ENCODE data around the gene TRIM63.

TRIM63 gene

DNA sequence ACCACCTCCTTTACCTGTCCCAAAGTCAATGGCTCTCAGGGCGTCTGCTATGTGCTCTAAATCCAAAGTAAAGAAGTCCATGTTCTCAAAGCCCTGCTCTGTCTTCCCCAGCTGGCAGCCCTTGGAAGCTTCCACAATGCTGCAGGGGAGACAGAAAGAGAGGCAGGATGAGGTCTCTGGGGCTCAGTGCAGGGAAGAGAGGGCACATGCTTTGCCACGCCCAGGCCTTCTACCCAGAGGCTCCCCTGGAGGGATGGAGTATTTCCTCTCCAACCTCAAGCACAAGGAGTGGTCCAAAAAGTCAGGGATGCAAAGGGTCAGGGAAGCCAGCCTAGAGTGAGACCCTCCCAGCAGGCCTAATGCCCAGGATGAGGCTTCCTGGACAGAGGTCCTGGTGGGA is 10.2 kb downstream of the TRIM63 start:
- no peak for DNase-seq (ENCODE audit: low read depth, low spot score)

GRCh38 chr1:26055041-26055440 is 12.4 kb downstream of the TRIM63 start:
- DNase-seq (ENCODE audit: low read depth, low spot score): no peak

DNA sequence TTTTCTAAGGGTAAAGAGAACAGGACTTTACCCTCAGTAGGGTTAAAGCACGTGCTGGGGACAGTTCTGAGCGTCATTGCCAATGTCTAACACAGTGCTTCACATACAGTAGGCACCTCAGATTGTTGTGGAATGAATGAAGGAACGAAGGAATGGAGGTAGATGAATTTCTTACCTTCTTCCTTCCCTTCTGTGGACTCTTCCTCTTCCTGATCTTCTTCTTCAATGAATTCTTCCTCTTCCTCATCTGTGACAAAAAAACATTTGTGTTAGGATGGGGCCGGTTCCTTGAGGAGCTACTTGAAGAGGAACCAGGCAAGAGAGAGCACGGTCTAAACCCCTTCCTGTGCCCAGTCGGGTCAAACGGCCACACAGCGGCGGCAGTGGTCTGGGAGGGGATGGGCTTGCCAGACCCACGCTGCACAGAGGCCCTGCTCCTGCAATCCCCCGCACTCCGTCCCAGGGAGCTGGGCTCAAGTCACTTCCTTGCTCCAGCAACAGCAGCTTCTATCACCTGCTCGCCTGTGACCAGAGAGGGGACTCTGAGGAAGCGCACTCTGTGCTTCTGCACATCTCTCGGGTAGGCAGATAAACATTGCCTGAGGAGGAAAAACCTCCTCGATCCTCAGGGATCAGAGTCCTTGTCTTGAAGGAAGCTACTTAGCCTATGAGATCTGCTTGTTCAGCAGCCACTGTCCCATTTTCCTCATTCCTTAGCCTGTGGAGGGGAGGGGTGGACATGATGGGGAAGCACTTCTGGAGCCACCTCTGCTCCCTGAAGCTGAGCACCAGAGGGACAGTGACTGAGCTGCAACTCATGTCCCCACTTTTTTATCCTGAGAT is 13.5 kb downstream of the TRIM63 start:
- no peak for DNase-seq (ENCODE audit: low read depth, low spot score)

DNA sequence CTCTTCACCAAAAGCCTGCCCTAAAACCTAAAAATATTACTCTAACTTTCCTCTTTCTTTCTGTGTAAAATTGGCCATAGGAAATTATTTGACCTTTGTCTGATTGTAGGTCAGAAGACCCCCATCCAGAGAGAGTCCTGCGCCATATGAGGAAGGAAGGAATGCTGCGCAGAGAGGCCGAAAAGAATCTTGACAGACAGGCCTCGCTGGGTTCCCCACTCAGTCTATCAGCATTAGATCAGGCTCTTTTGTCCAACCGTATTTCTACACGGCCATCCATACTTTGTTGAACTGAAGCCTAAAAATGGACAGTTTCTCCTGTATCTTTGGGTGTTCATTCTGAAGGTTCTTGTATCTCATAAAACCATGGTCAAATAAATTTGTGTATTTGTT is 17.2 kb downstream of the TRIM63 start:
- DNase-seq (ENCODE audit: low read depth, low spot score): no peak

- no peak for DNase-seq (ENCODE audit: low read depth, low spot score)
Observed at GRCh38 chr1:26049531-26050247, 17.7 kb downstream of the TRIM63 start.

DNA sequence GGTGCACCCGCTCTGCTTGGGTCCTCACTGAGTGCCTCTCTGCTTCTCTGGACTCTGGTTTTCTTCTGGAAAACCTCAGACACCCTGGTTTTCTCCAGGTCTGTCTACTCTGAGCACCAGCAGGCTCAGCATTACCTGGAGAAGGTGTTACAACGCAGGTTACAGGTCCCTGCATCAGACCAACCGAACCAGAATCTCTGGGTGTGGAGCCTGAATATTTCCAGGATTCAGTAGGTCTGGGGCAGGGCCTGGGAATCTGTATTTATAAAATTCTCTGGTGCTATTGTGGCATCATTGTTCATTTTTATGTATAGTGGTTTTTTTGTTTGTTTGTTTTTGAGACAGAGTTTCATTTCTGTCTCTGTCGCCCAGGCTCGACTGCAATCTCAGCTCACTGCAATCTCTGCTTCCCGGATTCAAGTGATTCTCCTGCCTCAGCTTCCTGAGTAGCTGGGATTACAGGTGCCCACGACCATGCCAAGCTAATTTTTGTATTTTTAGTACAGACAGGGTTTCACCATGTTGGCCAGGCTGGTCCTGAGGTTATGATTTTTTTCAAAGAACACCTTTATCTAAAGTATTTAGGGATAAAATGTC is 20.1 kb downstream of the TRIM63 start:
- no peak for DNase-seq (ENCODE audit: low read depth, low spot score)

DNA sequence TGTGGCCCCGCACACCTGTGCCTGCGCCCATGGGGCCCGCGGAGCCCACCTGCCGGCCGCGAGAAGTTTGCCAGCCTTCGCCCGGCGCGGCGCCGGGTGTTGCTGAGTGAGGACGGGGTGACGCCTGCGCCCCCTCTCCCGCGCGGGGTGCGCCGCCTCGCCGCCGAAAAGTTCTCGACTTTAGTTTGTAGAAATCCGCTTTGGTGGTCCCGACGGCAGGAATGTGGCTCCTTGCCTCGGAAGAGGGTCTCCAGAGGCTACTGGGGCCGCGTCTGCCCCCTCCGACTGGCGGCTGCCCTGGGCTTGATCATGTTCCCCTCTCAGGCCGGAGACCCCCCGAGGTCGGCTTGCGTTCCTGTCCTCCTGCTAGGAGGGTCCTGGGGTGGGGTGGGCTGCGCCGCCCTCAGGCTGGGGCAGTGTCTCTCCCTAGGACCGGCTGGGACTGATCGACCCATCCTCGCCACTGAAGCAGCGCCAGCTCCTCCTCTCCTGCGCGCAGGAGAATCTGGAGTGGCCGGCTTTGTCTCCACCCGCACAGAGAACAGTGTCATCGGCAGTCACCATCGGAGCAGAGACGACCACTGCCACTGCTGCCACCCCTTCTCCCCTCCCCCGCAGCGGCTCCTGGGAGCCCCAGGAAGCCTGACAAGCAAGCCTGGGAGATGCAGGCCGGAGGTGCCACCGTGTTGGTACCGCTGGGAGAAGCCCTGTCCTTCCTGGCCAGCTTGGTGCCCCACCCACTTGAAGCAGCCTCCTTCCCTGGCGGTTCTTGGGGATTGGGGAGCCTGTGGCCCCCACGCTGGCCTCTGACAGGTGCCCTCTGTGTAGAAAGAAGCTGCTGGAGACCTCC is 21.0 kb downstream of the TRIM63 start:
- DNase-seq (ENCODE audit: low read depth, low spot score): no peak

- no peak for DNase-seq (ENCODE audit: low read depth, low spot score)
Observed at GRCh38 chr1:26045722-26046245, 21.6 kb downstream of the TRIM63 start, which contains the start of gene SLC30A2. Gene SLC30A2, minus strand, starts transcription at chr1:26046118. Its CDS starts 222 bp downstream, at chr1:26045896.

DNA sequence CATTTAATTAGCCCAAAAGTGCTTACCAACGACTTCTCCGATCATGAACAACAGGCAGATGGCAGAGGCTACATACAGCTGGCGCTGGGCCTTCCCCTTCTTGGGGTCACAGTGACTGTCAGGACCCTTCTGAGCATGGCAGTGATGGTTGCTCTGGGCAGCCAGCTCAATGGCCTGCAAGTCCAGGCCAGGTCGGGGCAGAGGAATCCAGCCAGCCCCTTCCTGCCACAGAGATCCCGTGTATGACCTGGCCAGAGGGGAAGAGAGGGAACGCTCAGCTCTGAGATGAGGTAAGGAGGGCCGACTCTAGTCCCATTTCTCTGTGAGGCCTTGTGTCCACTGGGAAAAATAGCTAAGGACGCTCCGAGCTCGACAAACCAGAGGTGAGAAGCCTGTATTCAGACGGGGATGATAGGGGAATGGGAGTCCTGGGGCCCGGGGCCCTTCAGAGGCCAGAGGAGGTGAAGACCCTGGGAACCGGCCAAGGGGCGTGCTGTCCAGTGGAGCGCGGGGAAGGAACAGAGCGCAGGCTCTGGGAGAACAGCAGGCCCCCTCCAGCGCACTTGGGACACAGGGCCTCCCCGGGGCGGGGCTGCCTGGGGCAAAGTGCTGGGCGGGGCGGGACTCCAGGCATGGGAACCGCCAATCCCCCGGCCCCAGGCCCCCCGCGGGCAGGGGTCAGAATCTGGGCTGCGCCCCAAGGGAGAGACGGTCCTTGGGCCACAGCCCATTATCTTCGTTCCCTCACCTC is 22.3 kb downstream of the TRIM63 start:
- no peak for DNase-seq (ENCODE audit: low read depth, low spot score)

DNA sequence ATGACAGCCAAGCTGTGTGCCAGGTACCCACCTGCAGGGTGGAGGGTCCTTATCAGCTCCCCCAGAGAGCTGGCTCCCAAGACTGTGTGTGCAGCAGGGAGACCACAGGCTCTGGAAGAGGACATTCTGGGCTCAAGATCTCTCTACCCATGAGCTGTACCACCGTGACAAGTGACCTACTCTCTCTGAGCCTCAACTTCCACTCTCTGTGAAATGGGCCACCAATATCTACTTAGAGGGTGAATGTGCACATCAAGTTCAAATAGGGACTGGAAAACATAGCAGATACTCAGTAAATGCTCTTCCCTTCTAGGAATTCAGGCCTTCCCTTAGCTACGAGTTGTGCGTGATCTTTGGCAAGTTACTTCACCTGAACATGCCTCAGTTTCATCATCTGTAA is 23.0 kb downstream of the TRIM63 start:
- no peak for DNase-seq (ENCODE audit: low read depth, low spot score)

DNA sequence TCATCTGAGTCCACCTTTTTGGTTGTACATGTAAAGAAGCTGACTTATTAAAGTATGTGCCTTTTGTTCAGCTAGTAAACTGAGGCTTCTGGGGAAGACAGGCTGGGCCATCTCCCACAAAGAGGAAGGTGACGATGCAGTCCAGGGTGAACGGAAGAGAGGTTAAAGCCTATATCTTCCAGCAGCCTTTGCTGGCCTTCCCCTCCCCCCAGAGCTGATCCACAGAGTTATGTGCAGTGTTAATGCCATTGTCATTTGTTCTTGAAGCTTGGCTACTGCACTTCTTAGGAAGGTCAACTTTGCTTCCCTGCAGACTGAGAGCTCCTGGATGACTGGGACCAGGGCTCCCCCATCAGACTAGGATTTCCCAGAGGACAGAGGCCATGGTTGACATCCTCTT is 23.7 kb downstream of the TRIM63 start:
- no peak for DNase-seq (ENCODE audit: low read depth, low spot score)

DNA sequence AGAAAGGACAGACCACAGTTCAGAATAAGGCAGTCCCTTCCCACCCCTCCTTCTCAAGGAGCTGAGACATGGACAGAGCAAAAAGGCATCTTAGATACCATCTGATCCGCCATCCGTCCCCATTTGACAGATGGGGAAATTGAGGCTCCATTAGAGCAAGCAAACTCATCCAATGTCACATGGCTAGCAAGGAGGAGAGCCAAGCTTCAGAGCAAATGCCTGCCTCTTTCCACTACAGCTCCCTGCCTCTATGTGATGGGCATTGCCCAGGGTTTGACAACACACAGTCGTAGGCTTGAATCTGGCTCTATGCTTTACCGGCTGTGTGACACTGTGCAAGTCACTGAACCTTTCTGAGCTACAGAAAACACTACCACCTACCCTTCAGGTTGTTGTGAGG is 25.5 kb downstream of the TRIM63 start:
- no peak for DNase-seq (ENCODE audit: low read depth, low spot score)

GRCh38 chr1:26041401-26041800 is 26.0 kb downstream of the TRIM63 start:
- no peak for DNase-seq (ENCODE audit: low read depth, low spot score)

- DNase-seq (ENCODE audit: low read depth, low spot score): no peak
Observed at GRCh38 chr1:26038904-26039303, 28.5 kb downstream of the TRIM63 start.

DNA sequence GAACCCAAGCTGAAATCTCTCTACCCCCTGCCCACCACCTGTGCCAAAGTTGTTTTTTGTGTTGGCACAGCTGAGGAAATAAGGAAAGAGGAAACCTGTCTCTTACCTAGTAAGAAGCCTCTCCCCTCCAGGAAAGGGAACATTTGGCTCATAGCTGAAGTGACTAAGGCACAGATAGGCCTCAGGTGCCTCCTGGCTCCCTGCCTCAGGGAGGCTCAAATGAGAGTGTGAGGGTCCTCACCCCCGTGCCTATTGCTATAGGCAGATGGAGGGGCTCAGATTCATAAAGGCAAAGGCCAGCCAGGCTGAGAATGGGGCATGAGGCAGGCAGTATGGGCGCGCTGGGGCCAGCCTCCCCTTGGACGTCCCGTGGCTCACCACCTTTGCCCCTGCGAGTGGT is 29.0 kb downstream of the TRIM63 start:
- no peak for DNase-seq (ENCODE audit: low read depth, low spot score)

DNA sequence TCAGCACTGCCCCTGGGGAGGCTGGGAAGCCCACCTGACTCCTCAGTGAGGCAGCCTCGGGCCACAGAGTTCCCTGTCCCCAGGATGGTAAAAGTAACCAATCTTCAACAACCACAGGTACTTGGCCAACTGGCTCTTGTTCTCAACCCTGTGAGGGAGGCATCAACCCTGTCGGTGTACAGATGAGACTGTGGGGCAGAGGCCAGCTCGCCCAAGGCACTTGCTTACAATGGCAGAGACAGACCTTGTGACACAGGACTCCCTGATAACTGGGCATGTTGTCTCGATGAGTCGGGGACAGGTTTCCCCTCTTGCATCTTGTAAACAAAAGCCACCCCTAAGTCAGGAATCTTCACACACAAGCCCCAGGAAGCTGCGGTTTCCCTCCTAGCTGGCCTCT is 29.5 kb downstream of the TRIM63 start:
- no peak for DNase-seq (ENCODE audit: low read depth, low spot score)

GRCh38 chr1:26036756-26037281 is 30.6 kb downstream of the TRIM63 start:
- DNase-seq (ENCODE audit: low read depth, low spot score): no peak

- peak; percentile 57 for DNase-seq (ENCODE audit: low read depth, low spot score)
Observed at GRCh38 chr1:26035959-26036755, 31.3 kb downstream of the TRIM63 start.

DNA sequence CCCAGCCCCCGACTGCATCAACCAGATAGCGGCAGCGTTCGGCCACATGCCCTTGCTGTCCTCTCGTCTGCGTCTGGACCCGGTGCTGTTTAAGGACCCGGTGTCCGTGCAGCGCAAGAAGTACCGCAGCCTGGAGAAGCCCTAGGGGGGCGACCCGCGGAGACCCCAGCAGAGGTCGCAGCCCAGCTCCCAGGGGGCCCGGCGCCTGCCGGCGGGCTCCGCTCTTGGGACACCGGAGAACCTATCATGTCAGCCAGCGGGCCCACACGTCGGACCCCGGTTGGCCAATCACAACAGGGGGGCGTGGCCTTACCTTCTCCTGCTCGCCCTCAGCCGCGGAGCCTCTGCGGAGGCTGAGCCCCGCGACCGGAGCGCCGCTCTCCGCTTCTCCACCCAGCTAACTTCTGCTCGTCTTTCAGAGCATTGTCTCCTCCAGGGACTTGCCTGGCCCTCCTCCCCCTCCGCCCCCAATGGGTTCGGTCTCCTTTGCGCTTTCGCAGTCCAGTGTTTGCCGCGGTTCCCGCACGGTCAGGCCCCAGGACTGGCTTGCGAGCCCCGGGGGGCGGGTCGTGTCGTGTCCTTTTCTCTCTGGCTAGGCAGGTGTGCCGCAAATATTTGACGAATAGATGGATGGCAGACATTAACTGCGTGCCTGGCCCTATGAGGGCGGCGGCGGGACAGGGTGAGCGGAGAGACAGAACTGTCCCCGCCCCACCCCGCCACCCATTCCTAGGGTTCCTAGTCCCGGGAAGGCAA is 32.0 kb downstream of the TRIM63 start:
- DNase-seq (ENCODE audit: low read depth, low spot score): peak; percentile 86
